ENCODE measurements around the gene MDFI.

Gene MDFI

DNA sequence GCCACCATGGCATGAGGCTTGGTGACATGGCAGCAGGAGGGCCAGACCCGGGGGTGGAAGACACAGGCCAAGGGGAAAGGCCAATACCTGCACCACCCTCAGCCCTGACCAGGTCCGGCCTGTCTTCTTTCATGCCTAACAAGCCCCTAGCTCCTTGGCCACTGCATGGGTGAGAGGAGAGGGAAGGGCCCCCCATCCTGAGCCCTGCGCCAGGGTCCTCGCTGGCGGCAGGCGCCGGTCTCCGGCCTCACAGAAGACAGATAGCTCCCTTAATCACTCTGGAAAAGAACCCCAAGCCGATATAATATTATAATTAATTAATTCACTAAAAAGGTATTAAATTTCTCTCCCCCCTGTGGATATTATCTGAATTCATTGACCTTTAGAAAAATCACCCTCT is 41.4 kb downstream of the MDFI start:
- Histone ChIP-seq H3K36me3 (no peaks in the 10 kb centered on the region), H3K9me3 (no peaks in the 10 kb centered on the region), H3K27me3 (no peaks in the 10 kb centered on the region; the same call in 1 of the 2 replicates), H3K4me1 (peaks cover 3% of the 10 kb centered on the region; the same call in 1 of the 2 replicates), H3K4me3 (ENCODE audit: low read depth, low read length) (no peak overlapping the region)
- TF ChIP-seq, protein P1, sequence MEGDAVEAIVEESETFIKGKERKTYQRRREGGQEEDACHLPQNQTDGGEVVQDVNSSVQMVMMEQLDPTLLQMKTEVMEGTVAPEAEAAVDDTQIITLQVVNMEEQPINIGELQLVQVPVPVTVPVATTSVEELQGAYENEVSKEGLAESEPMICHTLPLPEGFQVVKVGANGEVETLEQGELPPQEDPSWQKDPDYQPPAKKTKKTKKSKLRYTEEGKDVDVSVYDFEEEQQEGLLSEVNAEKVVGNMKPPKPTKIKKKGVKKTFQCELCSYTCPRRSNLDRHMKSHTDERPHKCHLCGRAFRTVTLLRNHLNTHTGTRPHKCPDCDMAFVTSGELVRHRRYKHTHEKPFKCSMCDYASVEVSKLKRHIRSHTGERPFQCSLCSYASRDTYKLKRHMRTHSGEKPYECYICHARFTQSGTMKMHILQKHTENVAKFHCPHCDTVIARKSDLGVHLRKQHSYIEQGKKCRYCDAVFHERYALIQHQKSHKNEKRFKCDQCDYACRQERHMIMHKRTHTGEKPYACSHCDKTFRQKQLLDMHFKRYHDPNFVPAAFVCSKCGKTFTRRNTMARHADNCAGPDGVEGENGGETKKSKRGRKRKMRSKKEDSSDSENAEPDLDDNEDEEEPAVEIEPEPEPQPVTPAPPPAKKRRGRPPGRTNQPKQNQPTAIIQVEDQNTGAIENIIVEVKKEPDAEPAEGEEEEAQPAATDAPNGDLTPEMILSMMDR (IDR thresholded peaks at IDR 0.05; ENCODE audit: low read depth, low read length) = no peak
- DNase-seq = no peak

DNA sequence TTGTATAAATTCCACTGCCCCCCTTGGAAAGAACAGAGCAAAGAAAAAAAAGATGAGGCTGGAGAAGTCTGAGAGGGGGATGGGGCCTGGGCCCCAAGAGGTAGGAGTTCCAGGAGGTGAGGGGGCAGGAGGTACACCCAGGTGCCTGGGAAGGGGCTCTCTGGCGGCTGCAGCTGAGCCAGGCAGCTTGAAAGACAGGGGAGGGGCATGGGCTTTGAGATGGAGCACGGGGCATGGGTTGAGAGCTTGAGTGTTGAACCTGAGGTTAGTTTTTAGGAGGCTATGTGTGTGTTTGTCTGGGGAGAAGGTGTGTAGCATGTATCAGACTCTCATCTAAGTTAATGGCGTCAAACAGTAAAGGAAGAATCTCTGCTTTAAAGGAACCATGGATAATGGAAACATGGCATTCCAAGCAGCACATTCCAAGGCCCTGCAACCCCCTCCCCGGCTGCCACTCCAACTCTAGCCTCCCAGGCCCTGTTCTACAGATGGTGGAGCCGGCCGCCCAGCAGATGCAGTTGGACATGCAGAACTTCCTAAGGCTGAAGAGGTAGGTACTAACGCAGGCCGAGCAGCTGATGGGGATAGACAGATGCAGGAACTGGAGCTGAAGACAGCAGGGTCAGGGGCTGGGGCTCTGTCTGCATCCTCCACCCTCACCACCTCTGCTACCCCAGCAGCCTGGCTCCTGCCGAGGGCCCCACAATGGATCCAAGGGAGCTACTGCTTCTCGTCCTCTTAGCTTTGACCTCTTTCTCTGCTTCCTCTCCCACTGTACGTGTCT is 42.1 kb downstream of the MDFI start:
- Histone ChIP-seq H3K4me3 (ENCODE audit: low read depth, low read length) (no peak overlapping the region), H3K27me3 (no peaks in the 10 kb centered on the region; the same call in 1 of the 2 replicates), H3K9me3 (no peaks in the 10 kb centered on the region), H3K4me1 (peaks cover 3% of the 10 kb centered on the region; the same call in 1 of the 2 replicates), H3K36me3 (no peaks in the 10 kb centered on the region; the same call in 1 of the 2 replicates)
- TF ChIP-seq, protein P1 (IDR thresholded peaks at IDR 0.05; ENCODE audit: low read depth, low read length) = no peak
- DNase-seq = no peak

DNA sequence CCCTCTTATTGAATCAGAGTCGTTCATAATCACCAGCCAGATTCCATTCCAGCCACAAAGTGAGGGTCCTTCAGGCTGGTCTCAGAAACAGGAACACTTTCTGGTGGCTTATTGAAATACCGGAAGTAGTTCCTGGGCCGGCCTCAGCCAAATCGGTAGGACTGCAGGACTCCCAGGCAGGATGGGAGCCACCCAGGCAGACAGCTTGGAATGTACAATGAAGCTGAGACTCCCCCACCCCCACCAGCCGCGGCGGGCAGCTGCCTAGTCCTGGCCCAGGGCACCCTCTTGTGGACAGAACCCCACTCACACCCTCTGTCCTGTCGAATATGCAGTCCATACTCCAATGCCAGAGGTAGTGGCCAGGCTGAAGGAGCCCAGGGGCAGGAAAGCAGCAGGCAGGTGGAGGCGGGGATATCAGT is 43.8 kb downstream of the MDFI start:
- Histone ChIP-seq H3K36me3 (no peaks in the 10 kb centered on the region; the same call in 1 of the 2 replicates), H3K27me3 (no peaks in the 10 kb centered on the region; the same call in 1 of the 2 replicates), H3K9me3 (no peaks in the 10 kb centered on the region), H3K4me1 (peaks cover 3% of the 10 kb centered on the region; the same call in 1 of the 2 replicates), H3K4me3 (ENCODE audit: low read depth, low read length) (no peak overlapping the region)
- peak; percentile 94 for DNase-seq
- TF ChIP-seq, protein P1 (IDR thresholded peaks at IDR 0.05; ENCODE audit: low read depth, low read length) = peak; percentile 91

DNA sequence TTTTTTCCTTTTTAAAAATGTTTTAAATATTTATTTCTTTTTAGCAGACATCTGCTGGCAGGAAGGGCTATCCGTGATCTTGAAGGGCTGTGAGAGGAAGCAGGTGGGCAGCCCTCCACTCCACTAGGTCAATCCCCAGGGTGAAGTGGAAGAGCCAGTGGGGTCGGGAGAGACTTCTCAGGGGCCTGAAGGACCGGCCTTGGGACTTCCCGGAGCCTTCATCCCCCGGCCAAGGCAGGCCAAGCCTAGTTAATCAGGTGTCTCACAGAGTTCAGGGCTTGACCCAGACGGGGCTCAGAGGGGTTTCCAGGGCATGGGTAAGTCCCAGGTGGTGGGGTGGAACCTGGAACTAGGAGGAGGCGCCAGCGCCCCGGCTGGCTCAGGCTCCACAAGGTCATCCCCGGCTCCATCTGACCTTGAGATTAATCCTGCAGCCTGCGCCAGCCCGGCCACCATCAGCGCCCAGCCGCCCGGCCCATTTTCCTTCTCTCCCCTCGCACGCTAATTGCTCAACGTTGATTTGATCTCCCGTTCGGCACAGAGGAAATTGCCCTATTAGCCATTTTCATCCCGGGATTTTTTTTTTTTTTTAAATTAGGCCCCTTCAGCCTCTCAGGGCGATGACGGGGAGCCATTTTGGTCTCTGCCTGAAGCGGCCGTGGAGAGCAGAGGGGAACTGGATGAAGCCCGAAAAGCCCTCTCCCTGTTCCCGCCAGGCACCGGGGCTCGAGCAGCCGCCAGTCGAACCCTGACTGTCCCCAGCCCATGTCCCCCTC is 44.4 kb downstream of the MDFI start:
- peak overlapping the region; percentile 40 for H3K4me3 ChIP-seq (ENCODE audit: low read depth, low read length)
- no peaks in the 10 kb centered on the region; the same call in 1 of the 2 replicates for H3K27me3 ChIP-seq
- H3K9me3 ChIP-seq = no peaks in the 10 kb centered on the region
- TF ChIP-seq, protein P1 (IDR thresholded peaks at IDR 0.05; ENCODE audit: low read depth, low read length) = no peak
- H3K36me3 ChIP-seq = no peaks in the 10 kb centered on the region; the same call in 1 of the 2 replicates
- H3K4me1 ChIP-seq = peaks cover 3% of the 10 kb centered on the region; the same call in 1 of the 2 replicates
- DNase-seq = no peak

DNA sequence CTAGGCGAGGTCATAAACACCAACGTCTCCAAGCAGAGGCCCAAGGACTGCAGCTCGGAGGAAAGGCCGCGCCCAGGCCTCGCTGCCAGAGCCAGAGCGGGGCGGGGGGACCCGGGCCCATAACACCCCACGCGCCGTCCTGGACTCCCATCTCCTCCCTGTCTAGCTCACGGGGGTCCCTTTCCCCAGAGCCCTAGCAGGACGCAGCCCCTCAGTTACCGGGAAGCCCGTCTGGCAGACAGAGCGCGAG is 44.9 kb downstream of the MDFI start:
- H3K4me3 ChIP-seq (ENCODE audit: low read depth, low read length) = peak overlapping the region; percentile 40
- DNase-seq = peak; percentile 34
- no peaks in the 10 kb centered on the region; the same call in 1 of the 2 replicates for H3K36me3 ChIP-seq
- peaks cover 3% of the 10 kb centered on the region; the same call in 1 of the 2 replicates for H3K4me1 ChIP-seq
- TF ChIP-seq, protein P1 (IDR thresholded peaks at IDR 0.05; ENCODE audit: low read depth, low read length) = no peak
- H3K27me3 ChIP-seq = no peaks in the 10 kb centered on the region; the same call in 1 of the 2 replicates
- no peaks in the 10 kb centered on the region for H3K9me3 ChIP-seq

All from BE2C (cell line).